Measurements from ENCODE around the gene CELF2.

The CELF2 gene

DNA sequence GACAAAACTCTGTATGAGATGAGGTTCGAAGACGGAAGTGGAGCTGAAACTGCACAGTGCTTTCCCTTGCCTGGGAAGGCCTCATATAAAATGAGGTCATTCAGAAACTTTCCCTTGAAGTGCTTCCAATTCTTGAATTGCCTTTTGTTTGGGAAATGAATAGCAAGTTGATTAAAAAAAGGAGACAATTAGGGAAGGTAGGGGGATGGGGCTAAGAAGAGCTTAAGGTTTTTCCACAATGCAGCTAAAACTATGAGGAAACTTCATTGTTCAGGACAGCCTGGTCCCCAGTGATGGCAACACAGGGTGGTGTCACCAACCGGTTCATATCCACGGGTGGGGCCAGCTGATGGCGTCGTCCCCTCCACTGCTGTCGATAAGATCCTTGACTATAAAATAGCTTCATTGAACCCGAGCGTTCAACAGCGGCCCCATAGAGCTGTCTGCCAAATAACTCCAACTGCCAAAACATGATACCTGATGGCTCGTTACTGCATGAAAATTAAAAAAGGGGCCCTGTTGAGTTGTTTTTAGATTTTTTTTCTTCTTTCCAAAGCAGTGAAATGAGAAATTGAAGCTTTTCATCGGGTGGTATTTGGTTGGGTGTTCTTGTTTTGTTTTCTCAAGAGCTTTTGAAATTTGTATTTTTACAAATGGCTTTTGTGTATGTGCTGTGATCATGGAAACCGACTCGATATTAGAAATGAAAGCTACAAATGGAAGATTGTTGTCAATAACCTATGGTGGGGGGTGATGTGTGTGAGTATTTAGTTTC lies 2.8 kb upstream of the CELF2 start:
- Histone ChIP-seq H3K27me3 (no peaks in the 10 kb centered on the region), H3K4me3 (no peak overlapping the region), H3K36me3 (no peaks in the 10 kb centered on the region), H3K9me3 (no peaks in the 10 kb centered on the region), H3K27ac (no peak overlapping the region), H3K4me1 (peaks cover 0 to 23% (median 6%) of the 10 kb centered on the region in 4 donors)
- DNase-seq, result no peak
- intact Hi-C loops (cut with DNase I; ENCODE audit: low total_unique reads), result loop anchor here (10.0 kb wide), 1 partner anchor 210 kb away; no protein-coding TSS in a partner anchor
- TF ChIP-seq, protein P1, sequence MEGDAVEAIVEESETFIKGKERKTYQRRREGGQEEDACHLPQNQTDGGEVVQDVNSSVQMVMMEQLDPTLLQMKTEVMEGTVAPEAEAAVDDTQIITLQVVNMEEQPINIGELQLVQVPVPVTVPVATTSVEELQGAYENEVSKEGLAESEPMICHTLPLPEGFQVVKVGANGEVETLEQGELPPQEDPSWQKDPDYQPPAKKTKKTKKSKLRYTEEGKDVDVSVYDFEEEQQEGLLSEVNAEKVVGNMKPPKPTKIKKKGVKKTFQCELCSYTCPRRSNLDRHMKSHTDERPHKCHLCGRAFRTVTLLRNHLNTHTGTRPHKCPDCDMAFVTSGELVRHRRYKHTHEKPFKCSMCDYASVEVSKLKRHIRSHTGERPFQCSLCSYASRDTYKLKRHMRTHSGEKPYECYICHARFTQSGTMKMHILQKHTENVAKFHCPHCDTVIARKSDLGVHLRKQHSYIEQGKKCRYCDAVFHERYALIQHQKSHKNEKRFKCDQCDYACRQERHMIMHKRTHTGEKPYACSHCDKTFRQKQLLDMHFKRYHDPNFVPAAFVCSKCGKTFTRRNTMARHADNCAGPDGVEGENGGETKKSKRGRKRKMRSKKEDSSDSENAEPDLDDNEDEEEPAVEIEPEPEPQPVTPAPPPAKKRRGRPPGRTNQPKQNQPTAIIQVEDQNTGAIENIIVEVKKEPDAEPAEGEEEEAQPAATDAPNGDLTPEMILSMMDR (IDR thresholded peaks at IDR 0.05), result no peak

DNA sequence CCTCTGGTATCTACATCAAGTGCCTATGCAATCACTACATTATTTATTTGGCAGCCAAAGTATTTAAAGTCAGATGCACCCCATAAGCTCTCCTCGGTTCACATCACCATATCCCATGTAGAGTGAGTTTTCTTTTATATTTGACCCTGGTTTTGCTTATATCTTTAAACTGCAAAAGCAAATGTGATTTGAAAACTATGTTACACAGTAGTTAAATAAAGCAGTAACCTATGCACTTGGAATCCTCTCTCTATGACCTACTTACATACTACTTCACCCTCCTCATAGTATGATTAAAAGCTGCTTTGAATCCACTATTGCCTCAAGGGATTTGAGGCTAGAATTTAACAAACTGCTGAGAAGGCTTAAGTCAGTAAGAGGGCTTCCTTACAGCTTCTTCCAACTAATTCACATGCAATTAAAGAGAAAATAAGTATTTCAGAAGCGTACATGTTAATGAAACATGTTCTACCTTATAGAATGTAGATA lies 2.2 kb upstream of the CELF2 start:
- no peaks in the 10 kb centered on the region for H3K36me3 ChIP-seq
- intact Hi-C loops (cut with DNase I; ENCODE audit: low total_unique reads), result loop anchor here (10.0 kb wide), 1 partner anchor 211 kb away; no protein-coding TSS in a partner anchor
- H3K9me3 ChIP-seq, result no peaks in the 10 kb centered on the region
- H3K27ac ChIP-seq, result no peak overlapping the region
- peaks cover 0 to 23% (median 11%) of the 10 kb centered on the region in 4 donors for H3K4me1 ChIP-seq
- H3K4me3 ChIP-seq, result no peak overlapping the region
- DNase-seq, result no peak
- H3K27me3 ChIP-seq, result no peaks in the 10 kb centered on the region
- TF ChIP-seq, protein P1 (IDR thresholded peaks at IDR 0.05), result no peak

DNA sequence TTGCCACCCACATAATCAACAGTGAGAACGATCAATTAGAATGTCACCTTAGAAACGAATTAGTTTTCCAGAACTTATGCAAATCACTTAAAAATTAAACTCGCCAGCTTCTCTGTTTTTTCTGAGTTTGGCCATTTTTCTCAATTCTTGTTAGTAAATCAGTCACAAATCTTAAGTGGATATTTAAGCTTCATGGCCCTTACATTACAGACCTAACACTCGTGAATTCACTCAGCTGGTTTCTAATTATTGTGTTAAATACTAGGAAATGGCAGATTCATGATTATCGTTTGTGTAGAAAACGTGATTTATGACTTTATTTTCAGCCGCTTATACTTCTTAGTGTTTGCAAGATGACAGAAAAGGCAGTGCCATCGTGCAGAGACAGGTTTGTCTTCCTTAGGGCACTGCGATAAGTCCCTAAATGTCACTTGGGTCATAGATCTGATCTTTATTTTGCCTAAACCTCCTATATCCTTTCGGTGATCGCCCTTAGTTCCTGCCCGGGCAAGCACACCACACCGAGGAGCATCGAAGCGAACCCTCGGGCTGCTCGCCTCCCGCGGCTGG lies 587 bp upstream of the CELF2 start:
- no peak for DNase-seq
- intact Hi-C loops (cut with DNase I; ENCODE audit: low total_unique reads), result loop anchor here (10.0 kb wide), 1 partner anchor 212 kb away; no protein-coding TSS in a partner anchor
- Histone ChIP-seq H3K36me3 (no peaks in the 10 kb centered on the region), H3K27ac (peak overlapping the region; percentile 74 to 91), H3K9me3 (no peaks in the 10 kb centered on the region), H3K4me3 (peak overlapping the region; percentile 91 to 99), H3K4me1 (peaks cover 0 to 23% (median 12%) of the 10 kb centered on the region in 4 donors), H3K27me3 (no peaks in the 10 kb centered on the region)
- TF ChIP-seq, protein P1 (IDR thresholded peaks at IDR 0.05), result no peak

DNA sequence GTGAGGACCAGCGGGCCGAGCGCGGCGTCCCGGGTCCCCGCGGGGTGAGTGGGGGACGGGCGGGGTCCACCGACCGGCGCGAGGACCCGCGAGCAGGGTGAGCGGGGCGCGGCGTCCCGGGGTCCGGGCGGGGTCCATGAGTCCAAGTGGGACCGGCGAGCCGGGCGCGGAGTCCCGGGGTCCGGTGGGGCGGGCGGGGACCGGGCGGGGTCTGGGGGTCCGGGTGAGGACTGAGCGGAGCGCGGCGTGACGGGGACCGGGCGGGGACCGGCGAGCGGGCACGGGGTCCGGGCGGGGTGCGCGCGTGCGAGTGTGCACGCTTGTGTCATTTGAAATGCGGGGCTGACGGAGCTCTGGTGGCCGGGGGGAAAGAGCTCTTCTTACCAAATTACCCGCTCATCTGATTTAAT lies 765 bp downstream of the CELF2 start:
- no peaks in the 10 kb centered on the region for H3K36me3 ChIP-seq
- H3K27me3 ChIP-seq, result no peaks in the 10 kb centered on the region
- TF ChIP-seq, protein P1 (IDR thresholded peaks at IDR 0.05), result no peak
- peaks cover 0 to 23% (median 12%) of the 10 kb centered on the region in 4 donors for H3K4me1 ChIP-seq
- H3K27ac ChIP-seq, result peak overlapping the region; percentile 74 to 91
- peak in 1 of 2 donors; percentile 71 for DNase-seq
- peak overlapping the region; percentile 91 to 99 for H3K4me3 ChIP-seq
- intact Hi-C loops (cut with DNase I; ENCODE audit: low total_unique reads), result loop anchor here (10.0 kb wide), 1 partner anchor 214 kb away; no protein-coding TSS in a partner anchor
- H3K9me3 ChIP-seq, result no peaks in the 10 kb centered on the region

DNA sequence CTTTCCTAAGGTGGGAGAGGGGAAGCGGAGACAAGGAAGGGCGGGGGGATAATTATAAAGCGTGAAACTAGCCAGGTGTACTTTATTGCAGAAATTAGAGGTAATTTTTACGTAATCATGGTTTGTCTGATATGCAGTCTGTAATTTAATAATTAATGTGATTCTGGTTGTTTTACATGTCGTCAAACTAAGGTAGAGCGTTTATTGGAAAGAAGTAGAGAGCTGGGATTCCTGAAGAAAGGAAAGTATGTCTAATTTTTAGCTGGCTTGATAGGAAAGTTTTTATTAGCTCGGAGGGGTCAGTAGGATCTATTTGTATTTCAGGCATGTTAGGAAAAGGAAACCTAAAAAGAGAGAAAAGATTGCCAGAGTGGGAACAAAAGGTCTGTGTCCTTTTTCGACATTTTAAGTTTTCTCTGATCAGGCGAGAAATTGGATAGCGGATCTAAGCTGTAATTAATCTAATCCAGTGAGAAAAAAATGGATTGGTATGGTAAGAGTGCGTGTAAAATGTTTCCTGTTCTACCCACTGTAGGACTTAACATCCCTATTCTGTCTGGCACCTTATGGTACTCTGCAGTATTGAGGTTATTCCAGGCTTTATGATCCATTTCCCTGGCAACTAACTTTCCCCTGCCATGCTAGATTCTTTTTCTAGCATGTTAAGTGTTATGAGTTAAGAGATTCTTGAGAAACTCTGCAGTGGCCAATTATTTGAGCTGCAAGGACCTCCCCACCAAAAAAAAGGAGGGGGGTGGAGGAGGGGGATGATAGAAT lies 1.4 kb downstream of the CELF2 start:
- Histone ChIP-seq H3K27ac (peak overlapping the region; percentile 74 to 91), H3K36me3 (no peaks in the 10 kb centered on the region), H3K9me3 (no peaks in the 10 kb centered on the region), H3K4me3 (peak overlapping the region; percentile 91 to 99), H3K4me1 (peaks cover 0 to 23% (median 12%) of the 10 kb centered on the region in 4 donors), H3K27me3 (no peaks in the 10 kb centered on the region)
- TF ChIP-seq, protein P1 (IDR thresholded peaks at IDR 0.05), result no peak
- intact Hi-C loops (cut with DNase I; ENCODE audit: low total_unique reads), result loop anchor here (10.0 kb wide), 1 partner anchor 214 kb away; no protein-coding TSS in a partner anchor
- no peak for DNase-seq
